Urothelium cell line (cell line): ENCODE results near the gene ZFPM1.

Source experiments
- DNase-seq: peaks from one replicate; pipeline ENCODE4 v3.0.0; 2011; ENCODE audit warnings: low spot score, mixed read lengths
- FAIRE-seq: peaks from 2 replicates; lab custom pipeline; 2011; peaks lifted over from hg19 to GRCh38; lab: Jason Lieb, UNC

ZFPM1 gene

GRCh38 chr16:88417684-88418476, 35.2 kb upstream of the ZFPM1 start:
- FAIRE-seq (no peak), DNase-seq (no peak)

- FAIRE-seq (no peak), DNase-seq (no peak)
Observed at GRCh38 chr16:88418869-88419268, 34.2 kb upstream of the ZFPM1 start.

- DNase-seq (no peak), FAIRE-seq (no peak)
Observed at GRCh38 chr16:88419790-88420189, 33.3 kb upstream of the ZFPM1 start.

- no peak for FAIRE-seq
- no peak for DNase-seq
Observed at GRCh38 chr16:88420496-88420895, 32.6 kb upstream of the ZFPM1 start.

GRCh38 chr16:88421301-88421700, 31.8 kb upstream of the ZFPM1 start:
- DNase-seq: no peak
- no peak for FAIRE-seq

GRCh38 chr16:88421871-88422433, 31.1 kb upstream of the ZFPM1 start:
- peak; percentile 95 for FAIRE-seq
- DNase-seq: no peak

- no peak for DNase-seq
- peak; percentile 88 for FAIRE-seq
Observed at GRCh38 chr16:88422733-88423447, 30.2 kb upstream of the ZFPM1 start.

GRCh38 chr16:88423448-88423850, 29.6 kb upstream of the ZFPM1 start:
- FAIRE-seq (no peak), DNase-seq (no peak)

- FAIRE-seq (no peak), DNase-seq (no peak)
Observed at GRCh38 chr16:88424587-88425235, 28.4 kb upstream of the ZFPM1 start.

GRCh38 chr16:88426018-88426417, 27.1 kb upstream of the ZFPM1 start:
- DNase-seq (no peak), FAIRE-seq (no peak)

GRCh38 chr16:88427376-88427775, 25.7 kb upstream of the ZFPM1 start:
- no peak for FAIRE-seq
- DNase-seq: no peak

- DNase-seq: no peak
- no peak for FAIRE-seq
Observed at GRCh38 chr16:88428156-88428555, 24.9 kb upstream of the ZFPM1 start.

GRCh38 chr16:88428616-88429386, 24.3 kb upstream of the ZFPM1 start:
- DNase-seq: no peak
- FAIRE-seq: no peak

- DNase-seq (no peak), FAIRE-seq (no peak)
Observed at GRCh38 chr16:88429387-88430184, 23.5 kb upstream of the ZFPM1 start.

GRCh38 chr16:88430185-88430523, 22.9 kb upstream of the ZFPM1 start:
- FAIRE-seq: no peak
- no peak for DNase-seq

GRCh38 chr16:88430524-88431446, 22.3 kb upstream of the ZFPM1 start:
- no peak for DNase-seq
- FAIRE-seq: no peak

- no peak for FAIRE-seq
- DNase-seq: no peak
Observed at GRCh38 chr16:88431651-88432050, 21.4 kb upstream of the ZFPM1 start.

GRCh38 chr16:88432174-88432573, 20.9 kb upstream of the ZFPM1 start:
- FAIRE-seq: no peak

GRCh38 chr16:88432753-88433152, 20.3 kb upstream of the ZFPM1 start:
- DNase-seq (no peak), FAIRE-seq (no peak)

More at GRCh38 chr16:88432174-88432573, 20.9 kb upstream of the ZFPM1 start:
- DNase-seq: no peak
